H9 (cell line): ENCODE data around the gene LNX2. TPM values are rescaled to one million over a fixed set of nuclear protein-coding genes. Genes with fewer than 3 reads are reported as not detected.

Experiments
- DNase-seq: peaks from one replicate; pipeline ENCODE4 v3.0.0-alpha.2; 2017
- H2AFZ ChIP-seq: one replicate; pipeline ENCODE4 v1.6.1; 2013; ENCODE audit warnings: mild to moderate bottlenecking, low read length, control low read depth, moderate library complexity
- H2AK5ac ChIP-seq: 2 replicates; pipeline ENCODE4 v1.6.1; 2013; ENCODE audit warnings: low read length, control low read depth, mixed read lengths; ENCODE audit not compliant: insufficient read length
- H2BK120ac ChIP-seq: one replicate; pipeline ENCODE4 v1.6.1; 2013; ENCODE audit warnings: low read depth, mild to moderate bottlenecking, low read length, control low read depth, inconsistent platforms; ENCODE audit not compliant: poor library complexity, severe bottlenecking
- H2BK12ac ChIP-seq: 2 replicates; pipeline ENCODE4 v1.6.1; 2013; ENCODE audit warnings: low read length, control low read depth, mixed read lengths, low read depth; ENCODE audit not compliant: insufficient read length
- H2BK15ac ChIP-seq: 2 replicates; pipeline ENCODE4 v1.6.1; 2013; ENCODE audit warnings: low read depth, low read length, control low read depth
- H2BK20ac ChIP-seq: one replicate; pipeline ENCODE4 v1.6.1; 2013; ENCODE audit warnings: low read depth, mild to moderate bottlenecking, low read length, control low read depth, inconsistent platforms; ENCODE audit not compliant: poor library complexity, severe bottlenecking
- H2BK5ac ChIP-seq: 2 replicates; pipeline ENCODE4 v1.6.1; 2013; ENCODE audit warnings: low read length, control low read depth, mixed read lengths; ENCODE audit not compliant: insufficient read length
- H3K14ac ChIP-seq: 2 replicates; pipeline ENCODE4 v1.6.1; 2013; ENCODE audit warnings: low read length, control low read depth; ENCODE audit not compliant: insufficient read depth
- H3K18ac ChIP-seq: 2 replicates; pipeline ENCODE4 v1.6.1; 2013; ENCODE audit warnings: low read depth, mild to moderate bottlenecking, mixed read lengths, low read length, control low read depth; ENCODE audit not compliant: insufficient read length
- H3K23ac ChIP-seq: 2 replicates; pipeline ENCODE4 v1.6.1; 2013; ENCODE audit warnings: low read length, control low read depth, mixed read lengths, low read depth; ENCODE audit not compliant: insufficient read length
- H3K23me2 ChIP-seq: 2 replicates; pipeline ENCODE4 v1.6.1; 2013; ENCODE audit warnings: low read depth, mild to moderate bottlenecking, mixed read lengths, low read length, control low read depth; ENCODE audit not compliant: insufficient read length, poor library complexity, severe bottlenecking
- H3K27ac ChIP-seq: 2 replicates; pipeline ENCODE4 v1.5.1; 2013; ENCODE audit warnings: low read length, control low read depth, mixed read lengths, low read depth; ENCODE audit not compliant: insufficient read length
- H3K27me3 ChIP-seq: 2 replicates; pipeline ENCODE4 v1.6.1; 2013; ENCODE audit warnings: low read length, control low read depth, inconsistent platforms; ENCODE audit not compliant: insufficient read depth
- H3K4ac ChIP-seq: 2 replicates; pipeline ENCODE4 v1.6.1; 2013; ENCODE audit warnings: low read depth, mild to moderate bottlenecking, control low read depth, inconsistent platforms, low read length, moderate library complexity
- H3K4me1 ChIP-seq: 2 replicates; pipeline ENCODE4 v1.6.1; 2013; ENCODE audit warnings: low read length, control low read depth, inconsistent platforms; ENCODE audit not compliant: insufficient read depth
- H3K4me2 ChIP-seq: 2 replicates; pipeline ENCODE4 v1.6.1; 2013; ENCODE audit warnings: low read length, control low read depth, mixed read lengths; ENCODE audit not compliant: insufficient read length, insufficient read depth
- H3K56ac ChIP-seq: 2 replicates; pipeline ENCODE4 v1.6.1; 2013; ENCODE audit warnings: low read depth, mild to moderate bottlenecking, mixed read lengths, low read length, control low read depth; ENCODE audit not compliant: insufficient read length
- H3K79me1 ChIP-seq: 2 replicates; pipeline ENCODE4 v1.6.1; 2013; ENCODE audit warnings: low read depth, mild to moderate bottlenecking, moderate library complexity, low read length, control low read depth, inconsistent platforms; ENCODE audit not compliant: insufficient read depth, poor library complexity, severe bottlenecking
- H3K79me2 ChIP-seq: 2 replicates; pipeline ENCODE4 v1.6.1; 2013; ENCODE audit warnings: low read length, control low read depth, inconsistent platforms; ENCODE audit not compliant: insufficient read depth
- H3K9ac ChIP-seq: 2 replicates; pipeline ENCODE4 v1.6.1; 2013; ENCODE audit warnings: low read length, control low read depth, mixed read lengths; ENCODE audit not compliant: insufficient read length; ENCODE audit errors: extremely low read depth
- H3K9me3 ChIP-seq: one replicate; pipeline ENCODE4 v1.6.1; 2013; ENCODE audit warnings: low read depth, low read length, inconsistent platforms; ENCODE audit not compliant: control insufficient read depth
- H3T11ph ChIP-seq: one replicate; pipeline ENCODE4 v1.6.1; 2013; ENCODE audit warnings: mild to moderate bottlenecking, low read length, control low read depth, inconsistent platforms
- H4K20me1 ChIP-seq: one replicate; pipeline ENCODE4 v1.6.1; 2013; ENCODE audit not compliant: control insufficient read depth, insufficient read length, insufficient read depth
- H4K5ac ChIP-seq: 2 replicates; pipeline ENCODE4 v1.6.1; 2013; ENCODE audit warnings: low read depth, mild to moderate bottlenecking, mixed read lengths, low read length, control low read depth; ENCODE audit not compliant: insufficient read length
- H4K8ac ChIP-seq: replicated peaks from 2 replicates; pipeline ENCODE4 v1.6.1; 2013; ENCODE audit warnings: low read length, control low read depth, mixed read lengths, low read depth; ENCODE audit not compliant: insufficient read length
- H4K91ac ChIP-seq: 2 replicates; pipeline ENCODE4 v1.6.1; 2013; ENCODE audit warnings: low read depth, mild to moderate bottlenecking, moderate library complexity, mixed read lengths, low read length, control low read depth; ENCODE audit not compliant: insufficient read length
- H3K27ac Mint-ChIP-seq, 3 experiments: 2 replicates in 2 of 3; 3 replicates in 1 of 3; pipeline ENCODE4 v1.8.0; 2020 to 2021; ENCODE audit warnings: mixed read lengths in 3 of 3, mild to moderate bottlenecking in 1 of 3, moderate library complexity in 1 of 3
- H3K27me3 Mint-ChIP-seq: 2 replicates; pipeline ENCODE4 v1.8.0; 2021; ENCODE audit warnings: low read depth, mild to moderate bottlenecking, moderate library complexity, mixed read lengths
- H3K36me3 Mint-ChIP-seq, 3 experiments: 2 replicates in 2 of 3; 3 replicates in 1 of 3; pipeline ENCODE4 v1.8.0; 2020 to 2021; ENCODE audit warnings: low read depth in 3 of 3, mixed read lengths in 3 of 3; ENCODE audit not compliant: insufficient read depth in 1 of 3
- H3K4me1 Mint-ChIP-seq, 2 experiments: 2 replicates each; pipeline ENCODE4 v1.8.0; 2020; ENCODE audit warnings: mixed read lengths in 2 of 2
- H3K4me3 Mint-ChIP-seq, 2 experiments: 2 replicates in 1 of 2; 3 replicates in 1 of 2; pipeline ENCODE4 v1.8.0; 2020 to 2021; ENCODE audit warnings: mild to moderate bottlenecking in 2 of 2, mixed read lengths in 2 of 2, moderate library complexity in 1 of 2
- H3K9me3 Mint-ChIP-seq, 2 experiments: 2 replicates in 1 of 2; 3 replicates in 1 of 2; pipeline ENCODE4 v1.8.0; 2020; ENCODE audit warnings: mild to moderate bottlenecking in 2 of 2, mixed read lengths in 2 of 2, moderate library complexity in 1 of 2
- CTCF ChIP-seq: fragments of 200-600 bp; sonication (generic); conservative IDR thresholded peaks from 3 replicates; pipeline ENCODE4 v1.8.0; 2021; ENCODE audit warnings: antibody characterized with exemption, mild to moderate bottlenecking
- WGBS: extraction: QIAGEN DNeasy Blood & Tissue Kit; methylation state at CpG from one replicate; pipeline ENCODE4 v1.1.7; 2013; ENCODE audit warnings: missing lambda C conversion rate, low lambda C conversion rate, mixed read lengths; ENCODE audit not compliant: insufficient read length; ENCODE audit errors: extremely low coverage; 5-methylcytosine and 5-hydroxymethylcytosine counted together
- total RNA-seq: library from RNA; stranded (reverse); gene quantifications from 2 replicates; pipeline ENCODE4 v1.2.1, GENCODE V29; 2021

LNX2 gene
- total RNA-seq, 1 experiment from 2014 or later = 12.4 TPM

GRCh38 chr13:27569405-27569804 lies 50.9 kb downstream of the LNX2 start:
- no peak overlapping the region for H2BK15ac ChIP-seq
- H3K27me3 ChIP-seq = peaks cover 2% of the 10 kb centered on the region; the same call in 1 of the 2 replicates
- H3K9me3 ChIP-seq = no peaks in the 10 kb centered on the region
- WGBS = no CpG with 5 or more reads among the region's 4 CpGs
- H3K4me2 ChIP-seq = no peak overlapping the region
- no peak for DNase-seq
- no peaks in the 10 kb centered on the region for H3K4me1 ChIP-seq
- H4K8ac ChIP-seq = no peak overlapping the region
- no peak overlapping the region for H3K9ac ChIP-seq
- H3K27ac ChIP-seq = no peak overlapping the region
- no peak overlapping the region for H3K23ac ChIP-seq
- no peak overlapping the region for H2AK5ac ChIP-seq
- H3K4me3 Mint-ChIP-seq = no peak overlapping the region
- H2BK120ac ChIP-seq = no peak overlapping the region
- H3K23me2 ChIP-seq = no peaks in the 10 kb centered on the region
- no peak overlapping the region for H3T11ph ChIP-seq
- no peak overlapping the region for H4K91ac ChIP-seq
- no peaks in the 10 kb centered on the region for H3K79me1 ChIP-seq
- no peaks in the 10 kb centered on the region for H3K9me3 Mint-ChIP-seq
- TF ChIP-seq CTCF = no peak
- no peak overlapping the region for H3K14ac ChIP-seq
- no peak overlapping the region for H3K4ac ChIP-seq
- no peak overlapping the region for H4K5ac ChIP-seq
- no peak overlapping the region for H3K27ac Mint-ChIP-seq
- H2AFZ ChIP-seq = no peak overlapping the region
- no peaks in the 10 kb centered on the region for H3K79me2 ChIP-seq
- no peak overlapping the region for H2BK20ac ChIP-seq
- H2BK5ac ChIP-seq = no peak overlapping the region
- no peaks in the 10 kb centered on the region for H4K20me1 ChIP-seq
- H3K18ac ChIP-seq = no peak overlapping the region
- H3K36me3 Mint-ChIP-seq = peaks cover 0 to 4% (median 2%) of the 10 kb centered on the region in 3 experiments; a peak in 5 of 7 replicates
- H3K56ac ChIP-seq = no peak overlapping the region
- H2BK12ac ChIP-seq = no peak overlapping the region
- no peaks in the 10 kb centered on the region for H3K27me3 Mint-ChIP-seq
- H3K4me1 Mint-ChIP-seq = no peaks in the 10 kb centered on the region
